Endodermal cell (in vitro differentiated cells): ENCODE data around the gene GRIN2A. TPM values are rescaled to one million over a fixed set of nuclear protein-coding genes. Genes with fewer than 3 reads are reported as not detected.

Experiments used
- DNase-seq: peaks from one replicate; pipeline ENCODE4 v3.0.0-alpha.2; 2017
- H3K27ac ChIP-seq: 2 replicates; pipeline ENCODE4 v1.5.1; 2013; ENCODE audit warnings: mild to moderate bottlenecking, low read depth, low read length, moderate library complexity
- H3K27me3 ChIP-seq: 2 replicates; pipeline ENCODE4 v1.6.1; 2013; ENCODE audit warnings: mild to moderate bottlenecking, low read length, moderate library complexity; ENCODE audit not compliant: insufficient read depth, control insufficient read depth, poor library complexity, severe bottlenecking
- H3K36me3 ChIP-seq: 2 replicates; pipeline ENCODE4 v1.7.0; 2013; ENCODE audit warnings: mild to moderate bottlenecking, low read length, moderate library complexity; ENCODE audit not compliant: control insufficient read depth, insufficient read depth
- H3K4me1 ChIP-seq: one replicate; pipeline ENCODE4 v1.7.0; 2013; ENCODE audit warnings: low read length; ENCODE audit not compliant: control insufficient read depth, insufficient read depth
- H3K4me3 ChIP-seq: 2 replicates; pipeline ENCODE4 v1.5.1; 2013; ENCODE audit warnings: mild to moderate bottlenecking, low read length, moderate library complexity
- H3K9ac ChIP-seq: 2 replicates; pipeline ENCODE4 v1.6.1; 2013; ENCODE audit warnings: mild to moderate bottlenecking, low read length, moderate library complexity; ENCODE audit not compliant: poor library complexity, severe bottlenecking; ENCODE audit errors: extremely low read depth
- H3K9me3 ChIP-seq: 2 replicates; pipeline ENCODE4 v1.6.1; 2013; ENCODE audit warnings: mild to moderate bottlenecking, low read length, moderate library complexity; ENCODE audit not compliant: control insufficient read depth
- H3K27ac Mint-ChIP-seq: 2 replicates; pipeline ENCODE4 v1.8.0; 2020; ENCODE audit warnings: mixed read lengths
- H3K27me3 Mint-ChIP-seq: 2 replicates; pipeline ENCODE4 v1.8.0; 2021; ENCODE audit warnings: mild to moderate bottlenecking, mixed read lengths; ENCODE audit not compliant: insufficient read depth
- H3K36me3 Mint-ChIP-seq: 2 replicates; pipeline ENCODE4 v1.8.0; 2020; ENCODE audit warnings: low read depth, mixed read lengths
- H3K4me1 Mint-ChIP-seq: 2 replicates; pipeline ENCODE4 v1.8.0; 2020; ENCODE audit warnings: mixed read lengths
- H3K4me3 Mint-ChIP-seq: 2 replicates; pipeline ENCODE4 v1.8.0; 2020; ENCODE audit warnings: mild to moderate bottlenecking, moderate library complexity, mixed read lengths
- H3K9me3 Mint-ChIP-seq: 2 replicates; pipeline ENCODE4 v1.8.0; 2020; ENCODE audit warnings: mild to moderate bottlenecking, mixed read lengths
- CTCF ChIP-seq: fragments of 200-600 bp; sonication (generic); conservative IDR thresholded peaks from 2 replicates; pipeline ENCODE4 v1.5.0; 2021; ENCODE audit warnings: antibody characterized with exemption, mild to moderate bottlenecking
- WGBS, 2 experiments: methylation state at CpG; one replicate each; pipeline versions ENCODE4 v1.1.5 to v1.1.7; 2013; ENCODE audit warnings: missing lambda C conversion rate in 2 of 2, mixed read lengths in 1 of 2; ENCODE audit not compliant: insufficient coverage in 1 of 2, insufficient read length in 1 of 2; 5-methylcytosine and 5-hydroxymethylcytosine counted together
- total RNA-seq, 2 donors: library from RNA; stranded (reverse); fragmentation: NEBNext Ultra II Directional in 1 of 2; extraction: Animal tissue kit (Norgen Biotek cat#: 25700) in 1 of 2; gene quantifications; 2 replicates in 1 of 2; 3 replicates in 1 of 2; pipeline ENCODE4 v1.2.1, GENCODE V29; 2021

Gene GRIN2A
- total RNA-seq, 2 donors from 2014 or later: 1.2 TPM

GRCh38 chr16:9816644-9817043 lies 365.6 kb downstream of the GRIN2A start:
- DNase-seq: no peak
- H3K4me3 ChIP-seq: no peak overlapping the region
- Mint-ChIP-seq H3K4me3 (no peak overlapping the region), H3K4me1 (peaks cover 25% of the 10 kb centered on the region), H3K27me3 (no peaks in the 10 kb centered on the region), H3K9me3 (no peaks in the 10 kb centered on the region), H3K36me3 (no peaks in the 10 kb centered on the region), H3K27ac (no peak overlapping the region)
- H3K36me3 ChIP-seq: no peaks in the 10 kb centered on the region
- WGBS, 2 experiments: 83 to 87% methylated on average over 2 of the region's 2 CpGs
- H3K4me1 ChIP-seq: peaks cover 3% of the 10 kb centered on the region
- H3K27me3 ChIP-seq: no peaks in the 10 kb centered on the region
- H3K27ac ChIP-seq: no peak overlapping the region
- no peak overlapping the region for H3K9ac ChIP-seq
- no peaks in the 10 kb centered on the region for H3K9me3 ChIP-seq
- no peak for TF ChIP-seq CTCF

GRCh38 chr16:9813665-9814064 lies 368.6 kb downstream of the GRIN2A start:
- no peaks in the 10 kb centered on the region for H3K27me3 Mint-ChIP-seq
- no peak for DNase-seq
- H3K4me1 ChIP-seq: no peaks in the 10 kb centered on the region
- no peaks in the 10 kb centered on the region for H3K36me3 ChIP-seq
- H3K27me3 ChIP-seq: no peaks in the 10 kb centered on the region
- H3K4me3 ChIP-seq: no peak overlapping the region
- peaks cover 9% of the 10 kb centered on the region for H3K4me1 Mint-ChIP-seq
- no peak overlapping the region for H3K9ac ChIP-seq
- no peak overlapping the region for H3K27ac Mint-ChIP-seq
- H3K27ac ChIP-seq: no peak overlapping the region
- no peak overlapping the region for H3K4me3 Mint-ChIP-seq
- no peak for TF ChIP-seq CTCF
- H3K9me3 Mint-ChIP-seq: no peaks in the 10 kb centered on the region
- H3K36me3 Mint-ChIP-seq: no peaks in the 10 kb centered on the region
- 94 to 95% methylated on average over 3 of the region's 4 CpGs for WGBS, 2 experiments
- no peaks in the 10 kb centered on the region for H3K9me3 ChIP-seq

GRCh38 chr16:9808210-9808609 lies 374.0 kb downstream of the GRIN2A start:
- no peak for TF ChIP-seq CTCF
- H3K27ac Mint-ChIP-seq: no peak overlapping the region
- no peak overlapping the region for H3K4me3 ChIP-seq

More at GRCh38 chr16:9808210-9808609, 374.0 kb downstream of the GRIN2A start:
- Histone ChIP-seq H3K9me3 (no peaks in the 10 kb centered on the region), H3K36me3 (no peaks in the 10 kb centered on the region), H3K9ac (no peak overlapping the region), H3K27ac (no peak overlapping the region), H3K27me3 (no peaks in the 10 kb centered on the region), H3K4me1 (no peaks in the 10 kb centered on the region)
- H3K4me3 Mint-ChIP-seq: no peak overlapping the region
- H3K36me3 Mint-ChIP-seq: no peaks in the 10 kb centered on the region
- no peaks in the 10 kb centered on the region for H3K27me3 Mint-ChIP-seq
- peaks cover 5% of the 10 kb centered on the region for H3K9me3 Mint-ChIP-seq
- H3K4me1 Mint-ChIP-seq: peaks cover 2% of the 10 kb centered on the region
- DNase-seq: no peak
- 92 to 94% methylated on average over 5 of the region's 5 CpGs for WGBS, 2 experiments
